GM21528 (cell line): ENCODE results near the gene ARHGAP42.

Experiments
- ATAC-seq: cut with Tn5 transposase; IDR thresholded peaks from one replicate; pipeline ENCODE4 v1.9.1; 2021; ENCODE audit warnings: mild to moderate bottlenecking, moderate library complexity; ENCODE audit not compliant: unreplicated experiment, low FRiP score

Gene ARHGAP42

DNA sequence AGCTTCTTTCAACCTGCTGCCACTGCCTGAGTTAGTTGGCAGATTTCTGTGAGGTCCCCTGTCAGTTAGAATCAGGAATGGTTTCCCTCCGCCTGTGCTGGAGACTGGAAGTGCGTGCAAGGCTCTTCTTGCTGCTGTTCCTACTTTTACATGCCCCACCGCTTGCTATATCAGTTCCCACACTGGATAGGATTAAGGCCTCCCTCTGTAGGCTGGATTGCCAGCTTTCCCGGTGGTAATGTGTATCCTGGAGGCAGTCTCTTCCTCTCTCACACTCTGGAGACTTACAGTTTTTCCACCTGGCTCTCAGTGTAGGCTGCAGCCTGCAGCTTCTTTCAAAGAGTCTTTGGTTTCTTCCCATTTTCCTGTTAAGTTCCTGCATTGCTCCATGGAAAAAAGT, 66.5 kb downstream of the ARHGAP42 start:
- ATAC-seq: no peak

GRCh38 chr11:100756559-100756958, 69.5 kb downstream of the ARHGAP42 start:
- no peak for ATAC-seq

DNA sequence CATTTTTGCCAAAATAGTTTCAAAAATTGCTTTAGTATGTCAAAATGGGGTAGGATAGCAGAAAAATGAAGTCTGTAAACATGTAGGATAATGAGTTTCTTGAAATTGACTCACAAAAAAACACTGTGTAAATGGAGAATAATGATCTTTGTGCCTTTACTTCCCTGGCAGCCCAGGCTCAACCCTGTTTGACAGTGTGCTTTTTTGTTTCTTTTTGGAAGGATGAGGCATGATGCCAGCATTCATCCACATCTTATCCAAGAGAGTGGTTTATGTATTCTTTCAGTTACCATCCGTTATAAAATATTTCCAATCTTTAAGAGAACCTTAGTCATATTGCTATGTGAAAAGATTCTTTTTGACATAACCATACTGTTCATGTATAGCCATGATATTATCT, 70.6 kb downstream of the ARHGAP42 start:
- ATAC-seq: no peak

DNA sequence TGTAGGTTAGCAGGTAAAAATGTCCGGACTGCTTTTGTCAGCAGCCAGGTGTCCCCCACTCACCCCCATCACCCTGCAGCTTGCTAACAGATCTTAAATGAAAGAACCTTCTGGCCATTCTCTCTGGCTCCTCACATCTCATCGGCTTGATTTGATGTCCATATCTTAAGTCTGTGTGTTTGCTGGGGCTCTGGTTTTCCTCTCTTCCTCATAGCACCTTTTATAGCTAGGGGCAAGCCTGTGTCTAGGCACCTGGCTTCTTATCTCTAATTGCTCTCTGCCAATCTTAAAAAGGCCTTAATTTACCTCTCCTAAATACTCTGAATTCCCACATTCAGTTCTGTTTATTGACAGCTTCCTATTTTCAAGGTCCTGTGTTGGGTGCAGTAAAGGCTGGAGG, 72.0 kb downstream of the ARHGAP42 start:
- ATAC-seq: no peak

GRCh38 chr11:100759856-100760255, 72.8 kb downstream of the ARHGAP42 start:
- ATAC-seq: no peak

GRCh38 chr11:100760744-100761143, 73.7 kb downstream of the ARHGAP42 start:
- no peak for ATAC-seq

GRCh38 chr11:100761841-100762240, 74.8 kb downstream of the ARHGAP42 start:
- ATAC-seq: no peak

DNA sequence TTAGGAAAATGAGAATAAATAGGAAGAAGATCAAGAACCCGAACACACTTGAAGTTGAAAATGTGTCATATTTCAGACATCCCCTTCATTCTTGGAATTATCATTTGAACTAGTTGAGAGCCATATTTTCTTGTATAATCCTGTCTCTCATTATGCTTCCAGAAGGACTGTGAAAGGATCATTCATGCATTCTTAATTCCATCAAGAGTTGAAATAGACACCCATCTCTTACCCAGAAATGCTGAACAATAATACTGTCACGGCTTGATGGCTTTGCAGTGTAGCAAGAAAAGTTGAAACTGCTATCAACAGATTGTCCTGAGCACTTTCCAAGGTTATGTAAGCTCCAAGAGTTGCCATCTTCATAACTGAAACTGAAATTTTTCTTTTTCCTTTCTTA, 79.7 kb downstream of the ARHGAP42 start:
- no peak for ATAC-seq

- no peak for ATAC-seq
These were observed 82.1 kb downstream of the ARHGAP42 start for GRCh38 chr11:100769165-100769564.

DNA sequence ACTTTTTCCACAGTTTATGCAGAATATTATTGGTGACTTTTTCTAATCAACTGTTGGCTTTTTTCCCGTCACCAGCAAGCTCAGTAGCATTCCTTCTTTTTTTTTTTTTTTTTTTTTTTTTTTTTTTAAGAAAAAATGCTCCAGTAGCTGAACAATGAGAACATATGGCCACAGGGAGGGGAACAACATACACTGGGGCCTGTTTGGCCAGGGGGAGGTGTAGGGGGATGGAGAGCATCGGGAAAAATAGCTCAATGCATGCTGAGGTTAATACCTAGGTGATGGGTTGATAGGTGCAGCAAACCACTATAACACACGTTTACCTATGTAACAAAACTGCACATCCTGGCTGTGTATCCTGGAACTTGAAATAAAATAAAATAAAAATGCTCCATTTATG, 82.5 kb downstream of the ARHGAP42 start:
- no peak for ATAC-seq

- no peak for ATAC-seq
These were observed 87.0 kb downstream of the ARHGAP42 start for GRCh38 chr11:100774132-100774531.

GRCh38 chr11:100774859-100775258, 87.8 kb downstream of the ARHGAP42 start:
- no peak for ATAC-seq

- ATAC-seq: no peak
These were observed 89.3 kb downstream of the ARHGAP42 start for GRCh38 chr11:100776212-100776896.

GRCh38 chr11:100777103-100777502, 90.0 kb downstream of the ARHGAP42 start:
- ATAC-seq: no peak

DNA sequence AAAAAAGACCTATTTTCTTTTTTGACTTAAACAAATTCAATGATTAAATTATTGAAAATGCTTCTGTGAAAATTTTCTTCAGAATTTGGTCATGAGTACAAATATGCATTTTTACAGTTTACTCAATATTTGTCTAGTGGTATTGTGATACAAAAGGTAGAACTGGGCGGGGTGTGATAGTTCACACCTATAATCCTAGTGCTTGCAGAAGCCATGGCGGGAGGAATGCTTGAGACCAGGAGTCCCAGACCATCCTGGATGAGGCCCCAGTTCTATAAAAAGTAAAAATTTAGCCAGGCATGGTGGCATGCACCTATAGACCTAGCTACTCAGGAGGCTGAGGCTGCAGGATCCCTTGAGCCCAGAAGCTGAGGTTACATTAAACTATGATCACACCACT, 90.6 kb downstream of the ARHGAP42 start:
- ATAC-seq: no peak

DNA sequence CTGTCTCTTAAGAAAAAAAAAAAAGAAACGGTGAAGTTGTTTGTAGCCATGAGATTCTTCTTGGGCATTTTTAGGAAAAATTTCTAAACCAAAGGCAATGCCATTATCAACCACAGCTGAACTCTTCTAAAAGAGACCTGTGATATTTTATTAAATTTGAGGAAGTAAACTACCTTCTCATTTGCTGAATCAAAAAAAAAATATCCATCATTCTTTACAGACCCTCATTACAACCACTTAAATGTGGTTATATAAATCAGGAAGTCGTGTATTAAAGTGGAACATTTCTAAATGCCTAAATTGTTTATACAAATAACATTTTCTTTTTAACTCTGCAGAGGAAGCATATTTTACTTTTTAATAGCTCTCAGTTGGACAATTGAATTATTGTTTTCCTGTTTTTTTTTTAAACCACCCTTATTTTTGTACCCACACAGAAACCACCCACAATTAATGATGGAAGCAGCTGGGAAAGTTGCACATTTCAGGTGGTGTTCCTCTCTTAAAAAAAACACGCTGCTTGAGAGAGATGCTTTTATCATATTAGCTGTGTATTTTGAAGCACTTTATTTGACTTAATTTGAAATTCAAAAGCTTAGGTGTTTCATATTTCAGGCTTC, 91.2 kb downstream of the ARHGAP42 start:
- ATAC-seq: no peak

GRCh38 chr11:100780470-100780869, 93.4 kb downstream of the ARHGAP42 start:
- ATAC-seq: no peak

- no peak for ATAC-seq
These were observed 98.3 kb downstream of the ARHGAP42 start for GRCh38 chr11:100785148-100785983.

- ATAC-seq: no peak
These were observed 101.6 kb downstream of the ARHGAP42 start for GRCh38 chr11:100788561-100789295.

DNA sequence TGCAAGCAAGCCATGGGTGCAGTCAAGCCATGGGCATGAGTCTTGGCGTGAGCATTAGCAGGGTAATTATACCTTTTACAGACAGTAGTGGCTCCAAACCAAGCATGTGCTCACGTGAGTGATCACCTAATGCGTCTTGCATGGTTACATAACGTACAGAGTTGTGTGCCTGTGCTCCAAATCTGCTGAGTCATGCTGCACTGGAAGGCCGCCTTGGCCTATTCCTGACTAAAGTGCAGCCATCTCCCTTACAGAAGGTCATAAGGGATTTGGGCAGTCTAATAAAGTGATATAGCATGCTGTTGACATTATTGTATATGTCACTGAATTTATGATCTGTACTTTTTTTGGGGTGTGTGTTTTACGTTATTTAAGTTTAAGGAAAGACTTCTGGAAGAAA, 102.4 kb downstream of the ARHGAP42 start:
- ATAC-seq: no peak

DNA sequence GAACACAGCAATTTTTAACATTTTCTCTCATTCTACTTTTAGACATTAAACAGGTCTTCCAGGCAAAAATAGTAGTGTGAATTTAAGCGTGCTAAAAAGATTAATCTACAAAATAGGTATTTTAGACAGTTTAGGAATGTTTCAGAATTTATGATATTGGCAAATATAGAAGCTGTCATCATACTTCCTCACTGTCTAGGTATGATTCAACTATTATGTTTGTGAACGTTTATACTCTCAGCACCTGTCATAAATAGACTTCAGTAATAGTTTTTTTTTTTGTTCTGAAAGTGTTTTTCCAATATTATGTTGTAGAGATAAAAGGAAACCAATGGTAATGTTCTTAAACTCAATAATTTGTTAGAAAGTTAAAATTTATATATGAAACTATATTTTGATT, 103.0 kb downstream of the ARHGAP42 start:
- ATAC-seq: no peak
